GM12878 (cell line): ENCODE results near the gene POLA2. TPM values are rescaled to one million over a fixed set of nuclear protein-coding genes. Genes with fewer than 3 reads are reported as not detected.
A peak's percentile ranks its signal among the peaks of the same experiment; 100 is the strongest.

Experiments used
- ATAC-seq: fragments of 200-7000 bp; cut with Tn5 transposase; 3 replicates; pipeline ENCODE4 v1.9.1; 2020; ENCODE audit warnings: mild to moderate bottlenecking, moderate library complexity
- BruUV-seq: library from RNA; stranded (reverse); fragments of 400-500 nt; replicated peaks from 2 replicates; lab custom pipeline; 2021; lab: Mats Ljungman, UMichigan
- CTCF ChIA-PET: fragments of 300-600 bp; sonication (Branson Sonifier 250); formaldehyde crosslinking; extraction: SDS; loops from one replicate; lab custom pipeline; 2021; ENCODE audit warnings: inconsistent platforms; lab: Yijun Ruan, JAX
- POLR2A ChIA-PET: fragments of 350-600 bp; formaldehyde crosslinking; extraction: SDS; loops from one replicate; lab custom pipeline; 2021; ENCODE audit warnings: inconsistent platforms; lab: Charles Lee
- RAD21 ChIA-PET: fragments of 300-600 bp; sonication (Branson Sonifier 250); formaldehyde crosslinking; loops from one replicate; lab custom pipeline; 2023; ENCODE audit warnings: antibody characterized with exemption; ENCODE audit not compliant: unreplicated experiment; lab: Charles Lee
- SMC1A ChIA-PET: fragments of 300-600 bp; sonication (Branson Sonifier 250); formaldehyde crosslinking; loops from one replicate; lab custom pipeline; 2023; ENCODE audit not compliant: unreplicated experiment, uncharacterized antibody; lab: Charles Lee
- DNase-seq: peaks from one replicate; pipeline ENCODE4 v3.0.0-alpha.2; 2011; ENCODE audit warnings: low read depth, low spot score
- FAIRE-seq: peaks from 3 replicates; lab custom pipeline; 2011; peaks lifted over from hg19 to GRCh38; lab: Jason Lieb, UNC
- H2AFZ ChIP-seq: 2 replicates; pipeline ENCODE4 v1.6.0; 2011; ENCODE audit warnings: low read depth, low read length, control low read depth; ENCODE audit not compliant: control insufficient read depth
- H3K27ac ChIP-seq: 2 replicates; pipeline ENCODE4 v1.5.1; 2011; ENCODE audit warnings: control low read depth; ENCODE audit not compliant: control insufficient read depth, insufficient read depth
- H3K27me3 ChIP-seq, 2 experiments: replicated peaks in 1 of 2; 2 replicates each; pipeline versions ENCODE4 v1.6.0 to v1.6.1; 2011; ENCODE audit warnings: low read length in 1 of 2; ENCODE audit not compliant: control insufficient read depth in 2 of 2, insufficient read depth in 2 of 2
- H3K36me3 ChIP-seq, 2 experiments: 2 replicates each; pipeline ENCODE4 v1.5.1; 2011; ENCODE audit warnings: low read length in 1 of 2; ENCODE audit not compliant: control insufficient read depth in 2 of 2, insufficient read depth in 2 of 2
- H3K4me1 ChIP-seq: 2 replicates; pipeline ENCODE4 v1.6.1; 2011; ENCODE audit warnings: mild to moderate bottlenecking, low read length, moderate library complexity, mixed read lengths; ENCODE audit not compliant: control insufficient read depth, insufficient read depth
- H3K4me2 ChIP-seq: 2 replicates; pipeline ENCODE4 v1.6.0; 2011; ENCODE audit warnings: control low read depth; ENCODE audit not compliant: control insufficient read depth, insufficient read depth
- H3K4me3 ChIP-seq: fragments of 200-600 bp; sonication (generic); 2 replicates; pipeline ENCODE4 v1.5.1; 2016
- H3K79me2 ChIP-seq: 2 replicates; pipeline ENCODE4 v1.6.0; 2011; ENCODE audit warnings: low read length; ENCODE audit not compliant: control insufficient read depth, insufficient read depth
- H3K9ac ChIP-seq: 2 replicates; pipeline ENCODE4 v1.8.0; 2011; ENCODE audit warnings: low read length, control low read depth, mixed read lengths; ENCODE audit not compliant: control insufficient read depth, insufficient read depth
- H3K9me3 ChIP-seq: replicated peaks from 3 replicates; pipeline ENCODE4 v1.5.1; 2011; ENCODE audit warnings: mild to moderate bottlenecking, low read length; ENCODE audit not compliant: control insufficient read depth, insufficient read depth
- H4K20me1 ChIP-seq: 2 replicates; pipeline ENCODE4 v1.6.0; 2011; ENCODE audit not compliant: control insufficient read depth, insufficient read depth
- ATF7 ChIP-seq: fragments of 450-650 bp; IDR thresholded peaks from 2 replicates; pipeline ENCODE4 v1.6.1; 2016; ENCODE audit warnings: low read depth, mild to moderate bottlenecking
- CEBPB ChIP-seq, 2 experiments: fragments of 150-350 bp in 1 of 2; IDR thresholded peaks; 2 replicates each; pipeline ENCODE4 v1.6.1; 2012 to 2014; ENCODE audit warnings: low read depth in 2 of 2, low read length in 2 of 2, borderline replicate concordance in 1 of 2, inconsistent platforms in 1 of 2
- E4F1 ChIP-seq: fragments of 450-650 bp; IDR thresholded peaks from 2 replicates; pipeline ENCODE4 v1.6.1; 2018; ENCODE audit warnings: borderline replicate concordance, mild to moderate bottlenecking; ENCODE audit not compliant: partially characterized antibody
- PBX3 ChIP-seq: IDR thresholded peaks from 2 replicates; pipeline ENCODE4 v1.6.1; 2011; ENCODE audit warnings: mild to moderate bottlenecking, low read depth, low read length, moderate library complexity; ENCODE audit not compliant: insufficient replicate concordance
- RAD51 ChIP-seq: fragments of 450-650 bp; IDR thresholded peaks from 2 replicates; pipeline ENCODE4 v1.6.1; 2016; ENCODE audit warnings: moderate library complexity, mild to moderate bottlenecking, inconsistent platforms
- STAT1 ChIP-seq: fragments of 450-650 bp; conservative IDR thresholded peaks from 2 replicates; pipeline ENCODE4 v1.6.1; 2014; ENCODE audit warnings: antibody characterized with exemption, mild to moderate bottlenecking
- ZBED1 ChIP-seq: IDR thresholded peaks from 2 replicates; pipeline ENCODE4 v1.6.1; 2016; ENCODE audit warnings: borderline replicate concordance
- ZNF274 ChIP-seq: IDR thresholded peaks from one replicate; pipeline ENCODE4 v1.8.0; 2011; ENCODE audit not compliant: insufficient read length, insufficient read depth
- WGBS: methylation state at CpG from one replicate; pipeline ENCODE4 v1.1.6; 2016; ENCODE audit warnings: low lambda C conversion rate; ENCODE audit not compliant: insufficient replicate concordance, insufficient coverage; ENCODE audit errors: missing lambda C conversion rate; 5-methylcytosine and 5-hydroxymethylcytosine counted together
- in situ Hi-C: fragments of 300-500 bp; cut with MboI; formaldehyde crosslinking; loops from 9 replicates; pipeline ENCODE4 v1.14.3; 2018; ENCODE audit warnings: mixed read lengths
- intact Hi-C: fragments of 100-400 bp; cut with micrococcal nuclease; formaldehyde crosslinking; loops from one replicate; pipeline ENCODE4 v1.14.2; 2022; ENCODE audit not compliant: unreplicated experiment
- polyA plus RNA-seq, 11 experiments: library from polyadenylated mRNA; depleted of rRNA in 4 of 11; unstranded in 6 of 11; stranded (reverse) in 5 of 11; fragments of >200 nt; fragmentation: Nextera tagmentation in 4 of 11; fragmentation: Illumina TruSeq in 1 of 11; extraction: Ambion mirVana in 4 of 11; extraction: Trizol in 1 of 11; gene quantifications; 1 replicate in 1 of 11; 2 replicates in 10 of 11; pipeline versions ENCODE4 v1.2.1 to v1.2.3, GENCODE V29; 2011 to 2016; ENCODE audit warnings: inconsistent platforms in 2 of 11, missing spikeins in 2 of 11, low read depth in 1 of 11
- total RNA-seq, 4 experiments: library from RNA; depleted of rRNA in 3 of 4; stranded (reverse); fragments of >200 nt in 3 of 4; fragmentation: Illumina TruSeq in 1 of 4; extraction: Trizol in 1 of 4; gene quantifications; 2 replicates each; pipeline versions ENCODE4 v1.2.1 to v1.2.3, GENCODE V29; 2013 to 2021

POLA2 gene
- total and polyA plus RNA-seq, 10 of the 15 experiments (the other 5 are each of a cell fraction or from before 2014, with no cell fraction given), result 4.2 to 121 (median 56.2) TPM

- Histone ChIP-seq H3K9me3 (no peaks in the 10 kb centered on the region), H3K27ac (peak overlapping the region; percentile 6; the same call in 1 of the 2 replicates), H3K79me2 (peaks cover 34% of the 10 kb centered on the region), H3K27me3 (no peaks in the 10 kb centered on the region), H2AFZ (no peak overlapping the region), H3K4me1 (no peaks in the 10 kb centered on the region; the same call in 1 of the 2 replicates), H3K36me3 (peaks cover 0 to 15% of the 10 kb centered on the region in 2 experiments; a peak in 3 of 4 replicates)
- in situ Hi-C loops, result no loop called here
- ChIA-PET CTCF (interaction anchor here (1.1 to 4.4 kb wide), 9 partner anchors 8 to 73 kb away, joined by 3 to 25 read pairs (median 7); partner anchors contain the start of gene CDC42EP2), RAD21 (interaction anchor here (1.2 to 1.5 kb wide), 3 partner anchors 9 to 41 kb away, joined by 3 to 7 read pairs (median 4); no protein-coding TSS in a partner anchor)
- no TSS peak for BruUV-seq
- 100% methylated on average over 2 of the region's 2 CpGs for whole genome bisulfite sequencing
- no peak for TF ChIP-seq E4F1
- TF ChIP-seq STAT1, result no peak
- TF ChIP-seq RAD51, result no peak
- TF ChIP-seq ZNF274, result no peak
- no peak for TF ChIP-seq ZBED1
- TF ChIP-seq ATF7, result no peak
- no peak for TF ChIP-seq PBX3
- no peak for TF ChIP-seq CEBPB (IDR thresholded peaks at IDR 0.05; ENCODE audit: borderline replicate concordance in 1 of 2, low read depth in 2 of 2, low read length in 2 of 2)
- TF ChIP-seq, all 136 proteins: peak for 0
- Histone ChIP-seq H3K4me2 (peak overlapping the region; percentile 25; the same call in 1 of the 2 replicates), H3K9ac (no peak overlapping the region), H4K20me1 (no peaks in the 10 kb centered on the region), H3K4me3 (no peak overlapping the region)
- ChIA-PET POLR2A (interaction anchor here (0.5 to 0.8 kb wide), 3 partner anchors 23 to 489 kb away, joined by 3 to 5 read pairs (median 3); no protein-coding TSS in a partner anchor), SMC1A (interaction anchor here (0.6 to 2.3 kb wide), 9 partner anchors 9 to 166 kb away, joined by 3 to 11 read pairs (median 4); partner anchors contain the start of gene CDC42EP2)
- FAIRE-seq, result no peak
- ATAC-seq, result no peak
- intact Hi-C loops, result no loop called here
- no peak for DNase-seq
Observed at GRCh38 chr11:65266210-65266609, 4.4 kb downstream of the POLA2 start.
